K562 (cell line): ENCODE measurements around the gene LLCFC1. TPM values are rescaled to one million over a fixed set of nuclear protein-coding genes. Genes with fewer than 3 reads are reported as not detected.

Experiments used
- CTBP1 ChIP-seq: fragments of 450-650 bp; IDR thresholded peaks from 2 replicates; pipeline ENCODE4 v1.6.1; 2016; ENCODE audit warnings: borderline replicate concordance
- EZH2 ChIP-seq: IDR thresholded peaks from 2 replicates; pipeline ENCODE4 v1.6.1; 2012; ENCODE audit warnings: low read depth, mild to moderate bottlenecking, inconsistent platforms, low read length, borderline replicate concordance
- FOXP4 ChIP-seq: sonication (generic); formaldehyde crosslinking; IDR thresholded peaks from 2 replicates; pipeline ENCODE4 v1.8.0; 2022; ENCODE audit warnings: mild to moderate bottlenecking, missing genetic modification reagents, borderline replicate concordance
- GTF2A2 ChIP-seq: IDR thresholded peaks from 2 replicates; pipeline ENCODE4 v1.6.1; 2016; ENCODE audit warnings: mild to moderate bottlenecking, missing genetic modification characterization, missing compliant biosample characterization
- HIVEP1 ChIP-seq: fragments of 250-450 bp; sonication (Bioruptor Pico); IDR thresholded peaks from 2 replicates; pipeline ENCODE4 v1.4.0; 2020; ENCODE audit warnings: mild to moderate bottlenecking
- KAT7 ChIP-seq: sonication (generic); formaldehyde crosslinking; IDR thresholded peaks from 2 replicates; pipeline ENCODE4 v1.8.0; 2022; ENCODE audit warnings: missing genetic modification reagents, mild to moderate bottlenecking, borderline replicate concordance
- KDM5B ChIP-seq: fragments of 200-600 bp; sonication (generic); IDR thresholded peaks from 2 replicates; pipeline ENCODE4 v1.6.1; 2012; ENCODE audit warnings: low read depth, mild to moderate bottlenecking, moderate library complexity, low read length, control low read depth, inconsistent platforms; ENCODE audit not compliant: insufficient replicate concordance
- MEIS2 ChIP-seq: fragments of 450-650 bp; IDR thresholded peaks from 2 replicates; pipeline ENCODE4 v1.6.1; 2014; ENCODE audit warnings: mild to moderate bottlenecking; ENCODE audit not compliant: partially characterized antibody
- NR3C1 ChIP-seq: sonication (generic); formaldehyde crosslinking; IDR thresholded peaks from 2 replicates; pipeline ENCODE4 v1.8.1; 2022; ENCODE audit warnings: missing genetic modification reagents
- PPARD ChIP-seq: fragments of 250-450 bp; sonication (Bioruptor Pico); IDR thresholded peaks from 2 replicates; pipeline ENCODE4 v1.8.0; 2022; ENCODE audit warnings: inconsistent platforms, mild to moderate bottlenecking, moderate library complexity
- RBM22 ChIP-seq: fragments of 200-400 bp; formaldehyde crosslinking; IDR thresholded peaks from 2 replicates; pipeline ENCODE4 v1.6.1; 2018; ENCODE audit warnings: low read length, low read depth; ENCODE audit not compliant: poor library complexity, severe bottlenecking
- RFX7 ChIP-seq: fragments of 250-450 bp; sonication (Bioruptor Pico); IDR thresholded peaks from 2 replicates; pipeline ENCODE4 v1.5.1; 2021; ENCODE audit warnings: mild to moderate bottlenecking
- SMAD3 ChIP-seq: fragments of 450-650 bp; formaldehyde crosslinking; conservative IDR thresholded peaks from 2 replicates; pipeline ENCODE4 v1.4.0; 2020; ENCODE audit warnings: mild to moderate bottlenecking
- SP2 ChIP-seq: IDR thresholded peaks from 2 replicates; pipeline ENCODE4 v1.6.1; 2011; ENCODE audit warnings: mild to moderate bottlenecking, low read depth, low read length, moderate library complexity; ENCODE audit not compliant: poor library complexity, severe bottlenecking; ENCODE audit errors: extremely low read depth
- TAF7 ChIP-seq: fragments of 450-650 bp; IDR thresholded peaks from 2 replicates; pipeline ENCODE4 v1.6.1; 2016; ENCODE audit warnings: missing genetic modification characterization, missing compliant biosample characterization
- TBL1XR1 ChIP-seq, 2 experiments: IDR thresholded peaks; 2 replicates each; pipeline ENCODE4 v1.6.1; 2012; ENCODE audit warnings: improper control_type of control experiment in 2 of 2, low read length in 2 of 2, mild to moderate bottlenecking in 1 of 2
- XRCC4 ChIP-seq: IDR thresholded peaks from one replicate; pipeline ENCODE4 v1.6.1; 2011; ENCODE audit not compliant: insufficient read depth, insufficient read length; ENCODE audit errors: extremely low read depth
- ZC3H4 ChIP-seq: sonication (generic); formaldehyde crosslinking; IDR thresholded peaks from 2 replicates; pipeline ENCODE4 v1.9.0; 2021; ENCODE audit warnings: missing genetic modification reagents, borderline replicate concordance
- ZNF239 ChIP-seq: fragments of 250-450 bp; sonication (Bioruptor Pico); IDR thresholded peaks from 2 replicates; pipeline ENCODE4 v1.4.0; 2020; ENCODE audit warnings: mild to moderate bottlenecking
- ZNF398 ChIP-seq: fragments of 250-450 bp; sonication (Bioruptor Pico); IDR thresholded peaks from 2 replicates; pipeline ENCODE4 v1.8.0; 2021; ENCODE audit warnings: moderate library complexity, mild to moderate bottlenecking, inconsistent platforms
- ZNF77 ChIP-seq: fragments of 250-450 bp; sonication (Bioruptor Pico); IDR thresholded peaks from 2 replicates; pipeline ENCODE4 v1.5.0; 2020
- polyA plus RNA-seq, 8 experiments: library from polyadenylated mRNA; depleted of rRNA in 4 of 8; stranded (reverse) in 5 of 8; unstranded in 3 of 8; fragments of >200 nt; fragmentation: Nextera tagmentation in 2 of 8; fragmentation: Illumina TruSeq in 1 of 8; extraction: Ambion mirVana in 2 of 8; extraction: Trizol in 1 of 8; gene quantifications; 2 replicates each; pipeline versions ENCODE4 v1.2.1 to v1.2.3, GENCODE V29; 2011 to 2014; ENCODE audit warnings: inconsistent platforms in 1 of 8, missing spikeins in 1 of 8
- total RNA-seq, 7 experiments: library from RNA; depleted of rRNA in 6 of 7; stranded (reverse); fragments of >200 nt in 6 of 7; fragmentation: Illumina TruSeq in 2 of 7; extraction: Trizol in 2 of 7; gene quantifications; 2 replicates each; pipeline versions ENCODE4 v1.2.1 to v1.2.3, GENCODE V29; 2011 to 2021; ENCODE audit warnings: low replicate concordance in 1 of 7
- TF ChIP-seq, protein P1 (sequence below): fragments of 450-650 bp; formaldehyde crosslinking; IDR thresholded peaks from 2 replicates; pipeline ENCODE4 v1.4.0; 2022; ENCODE audit warnings: missing genetic modification characterization

Gene LLCFC1
- total and polyA plus RNA-seq, 9 of the 15 experiments (the other 6 are each of a cell fraction or from before 2014, with no cell fraction given): not detected

- TF ChIP-seq FOXP4 (CRISPR knock-in tag): no peak; the same call in 1 of the 2 replicates
- 0 out of 2 replicates have a peak, but pooled peaks have one; percentile 28 for TF ChIP-seq ZNF239 (CRISPR knock-in tag)
- no peak for TF ChIP-seq SP2
- no peak for TF ChIP-seq EZH2
- TF ChIP-seq ZNF398 (CRISPR knock-in tag): no peak
- no peak for TF ChIP-seq RFX7 (CRISPR knock-in tag)
- no peak for TF ChIP-seq ZNF77 (CRISPR knock-in tag)
- TF ChIP-seq, protein P1, sequence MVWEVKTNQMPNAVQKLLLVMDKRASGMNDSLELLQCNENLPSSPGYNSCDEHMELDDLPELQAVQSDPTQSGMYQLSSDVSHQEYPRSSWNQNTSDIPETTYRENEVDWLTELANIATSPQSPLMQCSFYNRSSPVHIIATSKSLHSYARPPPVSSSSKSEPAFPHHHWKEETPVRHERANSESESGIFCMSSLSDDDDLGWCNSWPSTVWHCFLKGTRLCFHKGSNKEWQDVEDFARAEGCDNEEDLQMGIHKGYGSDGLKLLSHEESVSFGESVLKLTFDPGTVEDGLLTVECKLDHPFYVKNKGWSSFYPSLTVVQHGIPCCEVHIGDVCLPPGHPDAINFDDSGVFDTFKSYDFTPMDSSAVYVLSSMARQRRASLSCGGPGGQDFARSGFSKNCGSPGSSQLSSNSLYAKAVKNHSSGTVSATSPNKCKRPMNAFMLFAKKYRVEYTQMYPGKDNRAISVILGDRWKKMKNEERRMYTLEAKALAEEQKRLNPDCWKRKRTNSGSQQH (CRISPR knock-in tag): no peak
- 0 out of 2 replicates have a peak, but pooled peaks have one; percentile 39 for TF ChIP-seq SMAD3 (CRISPR knock-in tag)
- peak; percentile 82 for TF ChIP-seq KDM5B
- TF ChIP-seq XRCC4: no peak
- no peak for TF ChIP-seq GTF2A2
- peak; percentile 85 to 92; a peak in 3 of 4 replicates for TF ChIP-seq TBL1XR1 (IDR thresholded peaks at IDR 0.05; ENCODE audit: low read length in 2 of 2)
- no peak for TF ChIP-seq MEIS2
- TF ChIP-seq HIVEP1: 0 out of 2 replicates have a peak, but pooled peaks have one; percentile 37
- TF ChIP-seq TAF7: no peak
- TF ChIP-seq KAT7 (CRISPR knock-in tag): 0 out of 2 replicates have a peak, but pooled peaks have one; percentile 67
- peak; percentile 65; the same call in 1 of the 2 replicates for TF ChIP-seq CTBP1
- TF ChIP-seq NR3C1 (CRISPR knock-in tag): no peak
- no peak for TF ChIP-seq PPARD (CRISPR knock-in tag)
- TF ChIP-seq ZC3H4 (CRISPR knock-in tag): no peak
- no peak for TF ChIP-seq RBM22
These were observed 23.0 kb downstream of the LLCFC1 start, which contains the start of gene KEL (continued) for GRCh38 chr7:142961973-142962926.
